Epithelial cell of prostate (primary cell): ENCODE measurements around the gene AZU1.

Experiments
- DNase-seq: peaks from one replicate; pipeline ENCODE4 v3.0.0-alpha.2; 2011; ENCODE audit warnings: low read depth, low spot score
- H3K27ac ChIP-seq: fragments of 450-650 bp; 2 replicates; pipeline ENCODE4 v1.5.1; 2017; ENCODE audit warnings: mild to moderate bottlenecking

Gene AZU1

GRCh38 chr19:827710-828321 lies at the start of gene AZU1:
Gene AZU1, plus strand, starts transcription at chr19:827837. Its CDS starts 10 bp downstream, at chr19:827847.
- DNase-seq: no peak
- H3K27ac ChIP-seq: no peak within 1 kb of the TSS

GRCh38 chr19:778910-779653 lies 48.6 kb upstream of the AZU1 start:
- peak; percentile 65 for DNase-seq
- peak overlapping the region; percentile 84 for H3K27ac ChIP-seq

- DNase-seq: no peak
- H3K27ac ChIP-seq: no peak overlapping the region
Observed at GRCh38 chr19:780935-781334, 46.7 kb upstream of the AZU1 start.

GRCh38 chr19:781800-782184 lies 45.8 kb upstream of the AZU1 start:
- H3K27ac ChIP-seq: no peak overlapping the region
- DNase-seq: no peak

GRCh38 chr19:782185-782877 lies 45.3 kb upstream of the AZU1 start:
- no peak for DNase-seq
- peak overlapping the region; percentile 37 for H3K27ac ChIP-seq

- DNase-seq: no peak
- H3K27ac ChIP-seq: peak overlapping the region; percentile 37
Observed at GRCh38 chr19:782878-783668, 44.6 kb upstream of the AZU1 start.

GRCh38 chr19:784541-784940 lies 43.1 kb upstream of the AZU1 start:
- no peak for DNase-seq
- no peak overlapping the region for H3K27ac ChIP-seq

- DNase-seq: no peak
- H3K27ac ChIP-seq: no peak overlapping the region
Observed at GRCh38 chr19:787536-787935, 40.1 kb upstream of the AZU1 start.

- DNase-seq: no peak
- no peak overlapping the region for H3K27ac ChIP-seq
Observed at GRCh38 chr19:788686-788982, 39.0 kb upstream of the AZU1 start.

GRCh38 chr19:788983-789700 lies 38.5 kb upstream of the AZU1 start:
- H3K27ac ChIP-seq: no peak overlapping the region
- no peak for DNase-seq

GRCh38 chr19:789701-790060 lies 38.0 kb upstream of the AZU1 start:
- no peak for DNase-seq
- H3K27ac ChIP-seq: no peak overlapping the region

GRCh38 chr19:791007-791566 lies 36.5 kb upstream of the AZU1 start:
- H3K27ac ChIP-seq: no peak overlapping the region
- no peak for DNase-seq

- no peak overlapping the region for H3K27ac ChIP-seq
- DNase-seq: no peak
Observed at GRCh38 chr19:791567-792305, 35.9 kb upstream of the AZU1 start.

GRCh38 chr19:792306-792885 lies 35.2 kb upstream of the AZU1 start:
- no peak for DNase-seq
- no peak overlapping the region for H3K27ac ChIP-seq

GRCh38 chr19:793806-794205 lies 33.8 kb upstream of the AZU1 start:
- no peak for DNase-seq

GRCh38 chr19:795073-795611 lies 32.5 kb upstream of the AZU1 start:
- DNase-seq: no peak
- no peak overlapping the region for H3K27ac ChIP-seq

More at GRCh38 chr19:793806-794205, 33.8 kb upstream of the AZU1 start:
- H3K27ac ChIP-seq: no peak overlapping the region

- no peak overlapping the region for H3K27ac ChIP-seq
- no peak for DNase-seq
Observed at GRCh38 chr19:795691-796581, 31.7 kb upstream of the AZU1 start.
